GM23338 (cell line): ENCODE results near the gene GP5. TPM values are rescaled to one million over a fixed set of nuclear protein-coding genes. Genes with fewer than 3 reads are reported as not detected.

Source experiments
- ATAC-seq: fragments of 200-7000 bp; cut with Tn5 transposase; 3 replicates; pipeline ENCODE4 v1.9.1; 2020
- DNase-seq: peaks from one replicate; pipeline ENCODE4 v3.0.0-alpha.2; 2015; ENCODE audit warnings: low spot score
- H2AFZ ChIP-seq: fragments of 200-600 bp; sonication (generic); 2 replicates; pipeline ENCODE4 v1.8.0; 2016; ENCODE audit warnings: antibody characterized with exemption, mild to moderate bottlenecking, moderate library complexity
- H3F3A ChIP-seq: fragments of 200-600 bp; sonication (generic); replicated peaks from 2 replicates; pipeline ENCODE4 v1.8.0; 2017; ENCODE audit warnings: antibody characterized with exemption, mixed run types, low read depth
- H3K27ac ChIP-seq: fragments of 200-600 bp; sonication (generic); 2 replicates; pipeline ENCODE4 v1.6.1; 2016; ENCODE audit warnings: low read depth
- H3K27me3 ChIP-seq: fragments of 200-600 bp; sonication (generic); 2 replicates; pipeline ENCODE4 v1.8.0; 2016; ENCODE audit warnings: mild to moderate bottlenecking, mixed run types, moderate library complexity; ENCODE audit not compliant: insufficient read depth
- H3K36me3 ChIP-seq: fragments of 200-600 bp; sonication (generic); 2 replicates; pipeline ENCODE4 v1.8.0; 2016; ENCODE audit warnings: mild to moderate bottlenecking; ENCODE audit not compliant: insufficient read depth
- H3K4me1 ChIP-seq: fragments of 200-600 bp; sonication (generic); 2 replicates; pipeline ENCODE4 v1.8.0; 2016; ENCODE audit warnings: mild to moderate bottlenecking, moderate library complexity; ENCODE audit not compliant: insufficient read depth
- H3K4me2 ChIP-seq: fragments of 200-600 bp; sonication (generic); 2 replicates; pipeline ENCODE4 v1.7.1; 2017; ENCODE audit warnings: mixed run types
- H3K4me3 ChIP-seq: fragments of 200-600 bp; sonication (generic); 2 replicates; pipeline ENCODE4 v1.6.1; 2016; ENCODE audit warnings: mixed run types
- H3K79me2 ChIP-seq: fragments of 200-600 bp; sonication (generic); replicated peaks from 2 replicates; pipeline ENCODE4 v1.8.0; 2017; ENCODE audit warnings: mild to moderate bottlenecking; ENCODE audit not compliant: insufficient read depth
- H3K9me2 ChIP-seq: fragments of 200-600 bp; sonication (generic); 2 replicates; pipeline ENCODE4 v1.8.0; 2017; ENCODE audit not compliant: insufficient read depth
- H4K20me1 ChIP-seq: fragments of 200-600 bp; sonication (generic); replicated peaks from 2 replicates; pipeline ENCODE4 v1.8.0; 2017; ENCODE audit warnings: mild to moderate bottlenecking; ENCODE audit not compliant: insufficient read depth
- H3K27ac Mint-ChIP-seq: 2 replicates; pipeline ENCODE4 v1.8.0; 2020; ENCODE audit warnings: inconsistent platforms, mild to moderate bottlenecking, moderate library complexity, mixed read lengths
- H3K27me3 Mint-ChIP-seq: 3 replicates; pipeline ENCODE4 v1.8.0; 2022; ENCODE audit warnings: low read depth, mild to moderate bottlenecking, moderate library complexity, mixed read lengths, inconsistent platforms; ENCODE audit not compliant: insufficient read depth, poor library complexity
- H3K36me3 Mint-ChIP-seq: 3 replicates; pipeline ENCODE4 v1.8.0; 2021; ENCODE audit warnings: low read depth, mild to moderate bottlenecking, inconsistent platforms, moderate library complexity, mixed read lengths
- H3K4me1 Mint-ChIP-seq: 3 replicates; pipeline ENCODE4 v1.8.0; 2020; ENCODE audit warnings: mild to moderate bottlenecking, inconsistent platforms, mixed read lengths
- H3K4me3 Mint-ChIP-seq: 3 replicates; pipeline ENCODE4 v1.8.0; 2021; ENCODE audit warnings: moderate library complexity, mild to moderate bottlenecking, inconsistent platforms, mixed read lengths
- H3K9me3 Mint-ChIP-seq: 3 replicates; pipeline ENCODE4 v1.8.0; 2020; ENCODE audit warnings: moderate library complexity, mild to moderate bottlenecking, inconsistent platforms, mixed read lengths
- EZH2 ChIP-seq: fragments of 200-600 bp; sonication (generic); IDR thresholded peaks from one replicate; pipeline ENCODE4 v1.8.0; 2017; ENCODE audit warnings: antibody characterized with exemption, mild to moderate bottlenecking, low read depth; ENCODE audit not compliant: unreplicated experiment
- JUNB ChIP-seq: IDR thresholded peaks from one replicate; pipeline ENCODE4 v1.6.1; 2016; ENCODE audit warnings: antibody characterized with exemption; ENCODE audit not compliant: unreplicated experiment
- REST ChIP-seq: IDR thresholded peaks from one replicate; pipeline ENCODE4 v1.6.1; 2018; ENCODE audit warnings: antibody characterized with exemption; ENCODE audit not compliant: unreplicated experiment
- ZNF462 ChIP-seq: fragments of 250-450 bp; sonication (Bioruptor Pico); IDR thresholded peaks from 2 replicates; pipeline ENCODE4 v1.5.0; 2020; ENCODE audit warnings: mild to moderate bottlenecking, moderate library complexity
- polyA plus RNA-seq: library from polyadenylated mRNA; unstranded; fragments of >200 nt; fragmentation: Nextera tagmentation; extraction: Ambion mirVana; gene quantifications from 2 replicates; pipeline ENCODE4 v1.2.1, GENCODE V29; 2016
- total RNA-seq: library from RNA; depleted of rRNA; stranded (reverse); fragments of >200 nt; shearing (Covaris generic); gene quantifications from 2 replicates; pipeline ENCODE4 v1.2.3, GENCODE V29; 2014
- TF ChIP-seq, protein P1 (sequence below): IDR thresholded peaks from 2 replicates; pipeline ENCODE4 v1.6.1; 2016; ENCODE audit warnings: antibody characterized with exemption
- TF ChIP-seq, protein P2 (sequence below), 2 experiments: fragments of 200-600 bp in 1 of 2; sonication (generic) in 1 of 2; conservative IDR thresholded peaks; 2 replicates each; pipeline versions ENCODE4 v1.5.1 to v1.6.1; 2016 to 2017; ENCODE audit warnings: antibody characterized with exemption in 2 of 2, low read depth in 2 of 2, mild to moderate bottlenecking in 2 of 2, moderate library complexity in 1 of 2

The GP5 gene
- total and polyA plus RNA-seq, 2 experiments from 2014 or later: 0.07 to 0.15 TPM

DNA sequence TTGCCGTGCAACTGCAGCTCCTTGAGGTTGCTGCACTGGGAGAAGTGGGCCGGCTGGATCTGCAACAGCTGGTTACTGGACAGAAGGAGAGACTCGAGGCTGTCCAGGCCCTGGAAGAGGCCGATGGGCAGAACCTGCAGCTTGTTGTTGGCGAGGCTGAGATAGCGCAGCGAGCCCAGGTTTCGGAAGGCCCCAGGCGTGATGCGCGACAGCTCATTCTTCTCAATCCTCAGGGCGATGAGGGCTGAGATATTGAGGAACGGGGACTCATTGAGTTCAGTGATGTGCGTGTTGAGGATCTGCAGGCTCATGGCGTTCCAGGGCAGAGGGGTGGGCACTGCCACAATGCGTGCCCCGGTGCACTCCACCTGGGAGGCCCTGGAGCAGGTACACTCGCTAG, 38.5 kb downstream of the GP5 start (continued):
- TF ChIP-seq ZNF462 (CRISPR knock-in tag) (no peak), REST (no peak)

DNA sequence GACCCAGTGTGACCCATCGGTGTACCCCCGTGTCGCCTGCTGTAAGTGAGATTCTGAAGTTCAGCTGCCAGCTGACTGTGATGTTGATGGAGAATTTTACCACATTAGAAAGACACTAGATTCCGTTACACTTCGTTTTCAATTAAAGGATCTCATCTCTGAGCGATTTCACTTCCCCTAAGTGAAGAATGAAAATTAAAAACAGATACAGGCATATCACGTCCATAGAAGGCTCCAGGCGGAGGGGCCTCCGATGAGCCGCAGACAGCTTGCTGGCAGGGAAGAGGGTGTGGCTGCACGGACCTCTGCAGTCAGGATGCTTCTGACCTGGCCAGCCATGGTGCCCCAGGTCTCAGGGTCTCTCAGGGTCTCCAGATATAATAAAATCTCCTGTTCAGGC, 41.4 kb downstream of the GP5 start:
- ATAC-seq: no peak
- no peaks in the 10 kb centered on the region for H4K20me1 ChIP-seq
- no peak overlapping the region for H3K4me2 ChIP-seq
- H3K36me3 Mint-ChIP-seq: no peaks in the 10 kb centered on the region
- no peak overlapping the region for H3K27ac ChIP-seq
- peaks cover 6% of the 10 kb centered on the region for H3K27me3 Mint-ChIP-seq
- no peaks in the 10 kb centered on the region for H3F3A ChIP-seq
- H3K9me2 ChIP-seq: 0 out of 2 replicates have a peak, but pooled peaks cover 11% of the 10 kb centered on the region
- no peaks in the 10 kb centered on the region for H3K36me3 ChIP-seq
- H3K27ac Mint-ChIP-seq: no peak overlapping the region
- no peak overlapping the region for H3K4me3 ChIP-seq
- H2AFZ ChIP-seq: no peak overlapping the region
- no peaks in the 10 kb centered on the region for H3K4me1 ChIP-seq
- no peaks in the 10 kb centered on the region for H3K9me3 Mint-ChIP-seq
- no peaks in the 10 kb centered on the region for H3K27me3 ChIP-seq
- peaks cover 4% of the 10 kb centered on the region; the same call in 1 of the 3 replicates for H3K4me1 Mint-ChIP-seq
- no peak for DNase-seq
- no peaks in the 10 kb centered on the region for H3K79me2 ChIP-seq
- H3K4me3 Mint-ChIP-seq: no peak overlapping the region
- TF ChIP-seq EZH2 (no peak), JUNB (no peak)
- TF ChIP-seq, protein P1, sequence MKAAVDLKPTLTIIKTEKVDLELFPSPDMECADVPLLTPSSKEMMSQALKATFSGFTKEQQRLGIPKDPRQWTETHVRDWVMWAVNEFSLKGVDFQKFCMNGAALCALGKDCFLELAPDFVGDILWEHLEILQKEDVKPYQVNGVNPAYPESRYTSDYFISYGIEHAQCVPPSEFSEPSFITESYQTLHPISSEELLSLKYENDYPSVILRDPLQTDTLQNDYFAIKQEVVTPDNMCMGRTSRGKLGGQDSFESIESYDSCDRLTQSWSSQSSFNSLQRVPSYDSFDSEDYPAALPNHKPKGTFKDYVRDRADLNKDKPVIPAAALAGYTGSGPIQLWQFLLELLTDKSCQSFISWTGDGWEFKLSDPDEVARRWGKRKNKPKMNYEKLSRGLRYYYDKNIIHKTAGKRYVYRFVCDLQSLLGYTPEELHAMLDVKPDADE: no peak
- TF ChIP-seq, protein P2, sequence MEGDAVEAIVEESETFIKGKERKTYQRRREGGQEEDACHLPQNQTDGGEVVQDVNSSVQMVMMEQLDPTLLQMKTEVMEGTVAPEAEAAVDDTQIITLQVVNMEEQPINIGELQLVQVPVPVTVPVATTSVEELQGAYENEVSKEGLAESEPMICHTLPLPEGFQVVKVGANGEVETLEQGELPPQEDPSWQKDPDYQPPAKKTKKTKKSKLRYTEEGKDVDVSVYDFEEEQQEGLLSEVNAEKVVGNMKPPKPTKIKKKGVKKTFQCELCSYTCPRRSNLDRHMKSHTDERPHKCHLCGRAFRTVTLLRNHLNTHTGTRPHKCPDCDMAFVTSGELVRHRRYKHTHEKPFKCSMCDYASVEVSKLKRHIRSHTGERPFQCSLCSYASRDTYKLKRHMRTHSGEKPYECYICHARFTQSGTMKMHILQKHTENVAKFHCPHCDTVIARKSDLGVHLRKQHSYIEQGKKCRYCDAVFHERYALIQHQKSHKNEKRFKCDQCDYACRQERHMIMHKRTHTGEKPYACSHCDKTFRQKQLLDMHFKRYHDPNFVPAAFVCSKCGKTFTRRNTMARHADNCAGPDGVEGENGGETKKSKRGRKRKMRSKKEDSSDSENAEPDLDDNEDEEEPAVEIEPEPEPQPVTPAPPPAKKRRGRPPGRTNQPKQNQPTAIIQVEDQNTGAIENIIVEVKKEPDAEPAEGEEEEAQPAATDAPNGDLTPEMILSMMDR (conservative IDR thresholded peaks at IDR 0.05; ENCODE audit: low read depth in 2 of 2): no peak
